Measurements from ENCODE around the gene ARAP3.
A peak's percentile ranks its signal among the peaks of the same experiment; 100 is the strongest.

The ARAP3 gene

GRCh38 chr5:141639357-141640050, 42.5 kb downstream of the ARAP3 start:
- DNase-seq: no peak

- no peak for DNase-seq
Measured at GRCh38 chr5:141638771-141639170, 43.3 kb downstream of the ARAP3 start.

GRCh38 chr5:141637767-141638419, 44.1 kb downstream of the ARAP3 start:
- DNase-seq: peak; percentile 36 to 47

GRCh38 chr5:141637123-141637766, 44.8 kb downstream of the ARAP3 start:
- DNase-seq: peak; percentile 37 to 48

- DNase-seq: peak; percentile 95 to 97
Measured at GRCh38 chr5:141636413-141637122, 45.5 kb downstream of the ARAP3 start, which contains the start of the genes HDAC3 and RELL2. Gene HDAC3, minus strand, starts transcription at chr5:141636849. Its CDS starts 59 bp downstream, at chr5:141636790. Gene RELL2, plus strand, starts transcription at chr5:141636997. Its CDS starts 1,229 bp downstream, at chr5:141638226.

- DNase-seq: no peak
Measured at GRCh38 chr5:141636106-141636412, 46.0 kb downstream of the ARAP3 start.

GRCh38 chr5:141635646-141636045, 46.4 kb downstream of the ARAP3 start:
- no peak for DNase-seq

GRCh38 chr5:141634720-141635119, 47.3 kb downstream of the ARAP3 start:
- DNase-seq: no peak

GRCh38 chr5:141633871-141634561, 48.0 kb downstream of the ARAP3 start:
- no peak for DNase-seq

GRCh38 chr5:141632650-141633049, 49.4 kb downstream of the ARAP3 start:
- DNase-seq: no peak

GRCh38 chr5:141630570-141631140, 51.4 kb downstream of the ARAP3 start:
- DNase-seq: no peak

GRCh38 chr5:141628175-141628788, 53.7 kb downstream of the ARAP3 start:
- no peak for DNase-seq

GRCh38 chr5:141623611-141624010, 58.4 kb downstream of the ARAP3 start:
- DNase-seq: no peak

GRCh38 chr5:141623186-141623585, 58.8 kb downstream of the ARAP3 start:
- DNase-seq: no peak

- DNase-seq: peak; percentile 98 to 99
Measured at GRCh38 chr5:141618804-141619554, 63.1 kb downstream of the ARAP3 start, which contains the start of gene DIAPH1. Gene DIAPH1, minus strand, starts transcription at chr5:141619000. Its CDS starts 86 bp downstream, at chr5:141618914.

GRCh38 chr5:141618030-141618803, 63.8 kb downstream of the ARAP3 start:
- DNase-seq: peak; percentile 52 to 57

GRCh38 chr5:141617682-141618029, 64.4 kb downstream of the ARAP3 start:
- no peak for DNase-seq

- no peak for DNase-seq
Measured at GRCh38 chr5:141617128-141617527, 64.9 kb downstream of the ARAP3 start.

- DNase-seq: no peak
Measured at GRCh38 chr5:141615991-141616720, 65.9 kb downstream of the ARAP3 start.

GRCh38 chr5:141613344-141613743, 68.7 kb downstream of the ARAP3 start:
- no peak for DNase-seq
